ENCODE data around the gene ACAP3.

The ACAP3 gene

GRCh38 chr1:1244192-1244811 is 63.4 kb downstream of the ACAP3 start:
- no peak for DNase-seq (ENCODE audit: low read depth)

GRCh38 chr1:1243807-1244191 is 63.9 kb downstream of the ACAP3 start:
- DNase-seq (ENCODE audit: low read depth): no peak

DNA sequence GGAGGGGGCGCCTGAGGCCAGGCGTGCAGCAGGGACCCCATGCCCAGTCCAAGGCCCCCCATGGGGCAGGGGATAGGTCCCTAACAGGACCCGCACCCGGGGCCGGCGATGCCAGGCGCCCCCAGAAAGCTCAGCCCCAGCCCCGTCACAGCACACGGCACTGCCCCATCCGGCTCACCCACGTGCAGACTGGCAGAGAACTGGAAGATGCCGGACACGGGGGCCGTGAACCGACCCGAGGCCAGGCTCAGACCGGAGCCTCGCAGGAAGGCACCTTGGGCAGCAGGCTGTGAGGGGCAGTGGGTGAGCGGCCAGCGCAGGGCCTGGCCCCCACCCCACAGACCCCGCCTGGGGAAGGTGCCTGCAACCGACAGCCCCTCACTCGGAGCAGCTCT is 64.5 kb downstream of the ACAP3 start:
- DNase-seq (ENCODE audit: low read depth): no peak

DNA sequence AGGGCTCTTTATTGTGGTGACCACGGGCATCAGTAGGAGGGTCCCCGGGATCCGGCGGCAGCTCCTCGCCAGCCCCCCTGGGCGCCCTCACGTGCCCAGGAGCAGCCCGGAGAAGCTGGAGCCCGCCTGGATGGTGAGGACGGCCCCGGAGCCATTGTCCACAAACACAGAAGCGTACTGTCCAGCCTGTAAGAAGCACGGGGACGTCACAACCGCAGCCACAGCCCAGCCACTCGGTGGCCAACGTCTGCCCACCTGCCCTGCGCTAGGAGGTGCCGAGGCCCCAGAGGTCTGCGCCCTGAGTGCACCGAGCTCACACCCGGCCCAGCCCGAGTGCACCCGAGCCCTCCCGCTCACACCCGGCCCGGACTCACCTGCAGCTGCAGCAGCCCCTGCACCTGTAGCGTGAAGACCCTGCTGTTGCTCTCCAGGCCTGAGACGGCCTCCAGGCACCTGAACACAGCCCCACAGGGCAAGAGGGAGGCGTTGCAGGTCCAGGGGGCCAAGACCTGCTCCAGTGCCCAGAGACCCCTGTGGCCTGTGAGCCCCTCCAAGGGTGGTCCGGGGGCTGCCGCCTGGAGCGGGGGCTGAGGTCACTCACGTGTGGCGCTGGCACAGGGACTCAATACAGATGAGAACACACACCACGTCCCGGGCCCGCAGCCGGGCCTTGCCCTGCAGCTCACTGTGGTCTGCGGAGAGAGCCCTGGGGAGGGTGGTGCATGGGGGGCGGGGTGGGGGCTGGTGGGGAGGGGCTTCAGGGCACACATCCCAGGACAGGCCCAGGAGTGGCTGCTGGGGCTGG is 65.1 kb downstream of the ACAP3 start:
- no peak for DNase-seq (ENCODE audit: low read depth)
